OCI-LY1 (cell line): ENCODE results near the gene GPR32.

Experiments
- H2AFZ ChIP-seq: fragments of 200-600 bp; sonication (generic), shearing (Covaris generic); 2 replicates; pipeline ENCODE4 v1.6.0; 2014; ENCODE audit warnings: antibody characterized with exemption, mild to moderate bottlenecking, low read length
- H3F3A ChIP-seq: fragments of 200-600 bp; sonication (generic), shearing (Covaris generic); 2 replicates; pipeline ENCODE4 v1.6.0; 2014; ENCODE audit warnings: mild to moderate bottlenecking, antibody characterized with exemption, low read length, moderate library complexity; ENCODE audit not compliant: insufficient read depth
- H3K27ac ChIP-seq: fragments of 200-600 bp; sonication (generic); 2 replicates; pipeline ENCODE4 v1.5.1; 2014; ENCODE audit warnings: low read length, mixed run types, mild to moderate bottlenecking, low read depth; ENCODE audit not compliant: poor library complexity, severe bottlenecking
- H3K27me3 ChIP-seq: fragments of 200-600 bp; sonication (generic); 2 replicates; pipeline ENCODE4 v1.6.0; 2014; ENCODE audit warnings: antibody characterized with exemption, mild to moderate bottlenecking, low read length, moderate library complexity; ENCODE audit not compliant: insufficient read depth
- H3K36me3 ChIP-seq: fragments of 200-600 bp; sonication (generic); 2 replicates; pipeline ENCODE4 v1.6.1; 2014; ENCODE audit warnings: mild to moderate bottlenecking, antibody characterized with exemption, low read length, moderate library complexity, mixed read lengths; ENCODE audit not compliant: insufficient read depth
- H3K4me1 ChIP-seq: fragments of 200-600 bp; sonication (generic); 2 replicates; pipeline ENCODE4 v1.5.1; 2014; ENCODE audit warnings: mild to moderate bottlenecking, low read length, moderate library complexity; ENCODE audit not compliant: insufficient read depth, severe bottlenecking
- H3K4me2 ChIP-seq: fragments of 200-600 bp; sonication (generic), shearing (Covaris generic); 2 replicates; pipeline ENCODE4 v1.6.1; 2014; ENCODE audit warnings: low read length
- H3K4me3 ChIP-seq: fragments of 200-600 bp; sonication (generic); 2 replicates; pipeline ENCODE4 v1.5.1; 2014; ENCODE audit warnings: low read length, low read depth, mild to moderate bottlenecking, mixed read lengths; ENCODE audit not compliant: poor library complexity, severe bottlenecking
- H3K79me2 ChIP-seq: fragments of 200-600 bp; shearing (Covaris generic); 2 replicates; pipeline ENCODE4 v1.6.1; 2016; ENCODE audit warnings: mixed run types, low read length, mixed read lengths; ENCODE audit not compliant: insufficient read depth
- H3K9ac ChIP-seq: fragments of 200-600 bp; sonication (generic), shearing (Covaris generic); 2 replicates; pipeline ENCODE4 v1.6.1; 2014; ENCODE audit warnings: mild to moderate bottlenecking, low read length, mixed read lengths
- H3K9me2 ChIP-seq: fragments of 200-600 bp; sonication (generic), shearing (Covaris generic); 2 replicates; pipeline ENCODE4 v1.6.1; 2014; ENCODE audit warnings: low read depth, mild to moderate bottlenecking, low read length, mixed read lengths
- H3K9me3 ChIP-seq: fragments of 200-600 bp; shearing (Covaris generic); 2 replicates; pipeline ENCODE4 v1.6.1; 2014; ENCODE audit warnings: low read length, mixed read lengths
- H4K20me1 ChIP-seq: fragments of 200-600 bp; sonication (generic), shearing (Covaris generic); 2 replicates; pipeline ENCODE4 v1.6.0; 2016; ENCODE audit warnings: mild to moderate bottlenecking, low read length; ENCODE audit not compliant: insufficient read depth
- CTCF ChIP-seq: fragments of 200-600 bp; sonication (generic), shearing (Covaris generic); IDR thresholded peaks from 2 replicates; pipeline ENCODE4 v1.5.1; 2017; ENCODE audit warnings: mild to moderate bottlenecking, antibody characterized with exemption, low read length, moderate library complexity, mixed read lengths
- EZH2 ChIP-seq: fragments of 200-600 bp; sonication (generic), shearing (Covaris generic); IDR thresholded peaks from 2 replicates; pipeline ENCODE4 v1.8.0; 2017; ENCODE audit warnings: borderline replicate concordance, mixed run types, mild to moderate bottlenecking, antibody characterized with exemption, low read length, moderate library complexity, mixed read lengths

Gene GPR32

GRCh38 chr19:50799547-50799851 lies 29.2 kb downstream of the GPR32 start:
- Histone ChIP-seq H3K9ac (no peak overlapping the region), H3K9me2 (no peaks in the 10 kb centered on the region), H3K4me1 (peaks cover 19% of the 10 kb centered on the region), H3K79me2 (peaks cover 24% of the 10 kb centered on the region), H4K20me1 (no peaks in the 10 kb centered on the region), H3F3A (no peaks in the 10 kb centered on the region), H2AFZ (no peak overlapping the region), H3K27me3 (no peaks in the 10 kb centered on the region), H3K4me3 (no peak overlapping the region), H3K9me3 (no peaks in the 10 kb centered on the region), H3K36me3 (peaks cover 84% of the 10 kb centered on the region), H3K27ac (no peak overlapping the region), H3K4me2 (no peak overlapping the region)
- TF ChIP-seq CTCF (no peak), EZH2 (no peak)

GRCh38 chr19:50801107-50801506 lies 30.8 kb downstream of the GPR32 start:
- no peak overlapping the region for H3K9ac ChIP-seq
- H3K9me2 ChIP-seq: no peaks in the 10 kb centered on the region
- H2AFZ ChIP-seq: no peak overlapping the region
- TF ChIP-seq CTCF (no peak), EZH2 (no peak)
- H3K4me3 ChIP-seq: no peak overlapping the region
- H3K27ac ChIP-seq: no peak overlapping the region
- H4K20me1 ChIP-seq: no peaks in the 10 kb centered on the region
- H3K9me3 ChIP-seq: no peaks in the 10 kb centered on the region
- H3K36me3 ChIP-seq: peaks cover 74% of the 10 kb centered on the region
- H3K79me2 ChIP-seq: peaks cover 24% of the 10 kb centered on the region
- H3K4me2 ChIP-seq: no peak overlapping the region; the same call in 1 of the 2 replicates
- H3K4me1 ChIP-seq: peaks cover 20% of the 10 kb centered on the region
- no peaks in the 10 kb centered on the region for H3K27me3 ChIP-seq
- H3F3A ChIP-seq: no peaks in the 10 kb centered on the region

GRCh38 chr19:50803633-50804419 lies 33.6 kb downstream of the GPR32 start:
- H3K4me1 ChIP-seq: peaks cover 20% of the 10 kb centered on the region
- no peaks in the 10 kb centered on the region for H3K9me3 ChIP-seq
- no peaks in the 10 kb centered on the region for H3K9me2 ChIP-seq
- peak overlapping the region; percentile 76 for H3K27ac ChIP-seq
- no peaks in the 10 kb centered on the region for H3F3A ChIP-seq
- H3K27me3 ChIP-seq: no peaks in the 10 kb centered on the region
- peak overlapping the region; percentile 89 for H3K4me3 ChIP-seq
- H2AFZ ChIP-seq: no peak overlapping the region
- peaks cover 47% of the 10 kb centered on the region for H3K36me3 ChIP-seq
- TF ChIP-seq EZH2 (no peak), CTCF (no peak)
- peak overlapping the region; percentile 95 for H3K9ac ChIP-seq
- peak overlapping the region; percentile 93 for H3K4me2 ChIP-seq
- no peaks in the 10 kb centered on the region for H4K20me1 ChIP-seq
- peaks cover 24% of the 10 kb centered on the region for H3K79me2 ChIP-seq
